Stimulated activated CD4-positive, alpha-beta T cell treated with anti-CD3 and anti-CD28 coated beads, Interleukin-4, amount 100 ng/mL, for 48 hours (primary cell): ENCODE results near the gene A4GALT.
A peak's percentile ranks its signal among the peaks of the same experiment; 100 is the strongest.

Experiments
- DNase-seq, 2 donors: peaks; one replicate each; pipeline ENCODE4 v3.0.0-alpha.2; 2020; ENCODE audit warnings: low read depth in 2 of 2

The A4GALT gene

GRCh38 chr22:42649246-42650099 is 71.2 kb downstream of the A4GALT start, which contains the start of gene CYB5R3:
Gene CYB5R3, minus strand, starts transcription at chr22:42649392. Its CDS starts 77 bp downstream, at chr22:42649315.
- DNase-seq: peak; percentile 77 to 82

- peak in 1 of 2 donors; percentile 12 for DNase-seq
Observed at GRCh38 chr22:42648368-42649245, 72.1 kb downstream of the A4GALT start.

GRCh38 chr22:42648017-42648367 is 72.7 kb downstream of the A4GALT start:
- DNase-seq: no peak

- DNase-seq: no peak
Observed at GRCh38 chr22:42646569-42647525, 73.8 kb downstream of the A4GALT start.

GRCh38 chr22:42645938-42646568 is 74.6 kb downstream of the A4GALT start:
- DNase-seq: no peak

- no peak for DNase-seq
Observed at GRCh38 chr22:42645341-42645937, 75.2 kb downstream of the A4GALT start.

- DNase-seq: no peak
Observed at GRCh38 chr22:42644422-42645340, 76.0 kb downstream of the A4GALT start.

GRCh38 chr22:42643634-42644421 is 76.8 kb downstream of the A4GALT start:
- DNase-seq: no peak

- no peak for DNase-seq
Observed at GRCh38 chr22:42642806-42643633, 77.7 kb downstream of the A4GALT start.
